Hepatocyte (in vitro differentiated cells): ENCODE measurements around the gene SDCBP2. TPM values are rescaled to one million over a fixed set of nuclear protein-coding genes. Genes with fewer than 3 reads are reported as not detected.

ENCODE experiments used
- DNase-seq: peaks from one replicate; pipeline ENCODE4 v3.0.0-alpha.2; 2016; ENCODE audit warnings: low spot score
- H2AFZ ChIP-seq: fragments of 200-600 bp; sonication (generic); 2 replicates; pipeline ENCODE4 v1.6.0; 2016; ENCODE audit warnings: antibody characterized with exemption, mild to moderate bottlenecking
- H3K27ac ChIP-seq: fragments of 200-600 bp; sonication (generic); 2 replicates; pipeline ENCODE4 v1.5.1; 2016; ENCODE audit warnings: mild to moderate bottlenecking
- H3K27me3 ChIP-seq: fragments of 200-600 bp; sonication (generic); 2 replicates; pipeline ENCODE4 v1.6.1; 2016
- H3K36me3 ChIP-seq: fragments of 200-600 bp; sonication (generic); replicated peaks from 2 replicates; pipeline ENCODE4 v1.5.1; 2016; ENCODE audit warnings: low read depth; ENCODE audit not compliant: insufficient read depth
- H3K4me1 ChIP-seq: fragments of 200-600 bp; sonication (generic); 2 replicates; pipeline ENCODE4 v1.5.1; 2016; ENCODE audit warnings: mild to moderate bottlenecking, moderate library complexity; ENCODE audit not compliant: insufficient read depth
- H3K4me2 ChIP-seq: fragments of 200-600 bp; sonication (generic); 2 replicates; pipeline ENCODE4 v1.6.0; 2016
- H3K4me3 ChIP-seq: fragments of 200-600 bp; sonication (generic); 2 replicates; pipeline ENCODE4 v1.5.1; 2016; ENCODE audit warnings: mild to moderate bottlenecking
- H3K79me2 ChIP-seq: fragments of 200-600 bp; sonication (generic); 2 replicates; pipeline ENCODE4 v1.6.0; 2017; ENCODE audit warnings: mild to moderate bottlenecking
- H3K9me2 ChIP-seq: fragments of 200-600 bp; sonication (generic); replicated peaks from 2 replicates; pipeline ENCODE4 v1.6.0; 2017; ENCODE audit warnings: mild to moderate bottlenecking; ENCODE audit not compliant: insufficient read depth
- H3K9me3 ChIP-seq: fragments of 200-600 bp; sonication (generic); 2 replicates; pipeline ENCODE4 v1.5.1; 2016; ENCODE audit warnings: low read depth, mild to moderate bottlenecking
- H4K20me1 ChIP-seq: fragments of 200-600 bp; sonication (generic); 2 replicates; pipeline ENCODE4 v1.6.0; 2016; ENCODE audit warnings: mild to moderate bottlenecking; ENCODE audit not compliant: insufficient read depth, poor library complexity, severe bottlenecking
- CTCF ChIP-seq: fragments of 200-600 bp; sonication (generic); IDR thresholded peaks from 2 replicates; pipeline ENCODE4 v1.5.1; 2016; ENCODE audit warnings: antibody characterized with exemption, mild to moderate bottlenecking; ENCODE audit not compliant: poor library complexity
- EZH2 ChIP-seq: fragments of 200-600 bp; sonication (generic); IDR thresholded peaks from 2 replicates; pipeline ENCODE4 v1.6.1; 2016; ENCODE audit warnings: antibody characterized with exemption, mild to moderate bottlenecking, borderline replicate concordance
- EZH2phosphoT487 ChIP-seq: fragments of 200-600 bp; sonication (generic); IDR thresholded peaks from one replicate; pipeline ENCODE4 v1.6.1; 2018; ENCODE audit warnings: antibody characterized with exemption, mild to moderate bottlenecking, low read depth, moderate library complexity; ENCODE audit not compliant: unreplicated experiment, severe bottlenecking
- WGBS: methylation state at CpG from one replicate; pipeline ENCODE4 v1.1.6; 2016; ENCODE audit warnings: low lambda C conversion rate; ENCODE audit errors: missing lambda C conversion rate; 5-methylcytosine and 5-hydroxymethylcytosine counted together
- polyA plus RNA-seq: library from polyadenylated mRNA; unstranded; fragments of >200 nt; fragmentation: Nextera tagmentation; extraction: Ambion mirVana; gene quantifications from 2 replicates; pipeline ENCODE4 v1.2.1, GENCODE V29; 2016
- total RNA-seq: library from RNA; depleted of rRNA; stranded (reverse); fragments of >200 nt; gene quantifications from 2 replicates; pipeline ENCODE4 v1.2.3, GENCODE V29; 2014

Gene SDCBP2
- total and polyA plus RNA-seq, 2 experiments from 2014 or later: 64.1 to 83.3 TPM

GRCh38 chr20:1341561-1342265 is 12.8 kb upstream of the SDCBP2 start:
- WGBS: 93% methylated on average over 5 of the region's 5 CpGs
- no peaks in the 10 kb centered on the region for H3K9me2 ChIP-seq
- H3K9me3 ChIP-seq: no peaks in the 10 kb centered on the region
- no peak for DNase-seq
- no peak overlapping the region for H3K27ac ChIP-seq
- no peak overlapping the region for H3K4me2 ChIP-seq
- H3K27me3 ChIP-seq: no peaks in the 10 kb centered on the region
- H3K4me1 ChIP-seq: no peaks in the 10 kb centered on the region
- H3K4me3 ChIP-seq: no peak overlapping the region
- H4K20me1 ChIP-seq: no peaks in the 10 kb centered on the region
- H3K79me2 ChIP-seq: no peaks in the 10 kb centered on the region
- H3K36me3 ChIP-seq: no peaks in the 10 kb centered on the region
- no peak for TF ChIP-seq EZH2
- TF ChIP-seq CTCF: no peak
- no peak for TF ChIP-seq EZH2phosphoT487
- H2AFZ ChIP-seq: no peak overlapping the region

GRCh38 chr20:1338801-1339200 is 9.9 kb upstream of the SDCBP2 start:
- H3K79me2 ChIP-seq: no peaks in the 10 kb centered on the region
- no peak for DNase-seq
- no peak overlapping the region for H3K4me3 ChIP-seq
- H3K9me2 ChIP-seq: no peaks in the 10 kb centered on the region
- WGBS: 96% methylated on average over 4 of the region's 4 CpGs
- H3K4me2 ChIP-seq: no peak overlapping the region
- H3K27ac ChIP-seq: no peak overlapping the region
- no peaks in the 10 kb centered on the region for H4K20me1 ChIP-seq
- H3K4me1 ChIP-seq: no peaks in the 10 kb centered on the region
- no peak overlapping the region for H2AFZ ChIP-seq
- no peak for TF ChIP-seq CTCF
- no peak for TF ChIP-seq EZH2
- H3K36me3 ChIP-seq: no peaks in the 10 kb centered on the region
- H3K27me3 ChIP-seq: no peaks in the 10 kb centered on the region
- no peaks in the 10 kb centered on the region for H3K9me3 ChIP-seq

- H3K9me2 ChIP-seq: no peaks in the 10 kb centered on the region
- H3K4me1 ChIP-seq: no peaks in the 10 kb centered on the region
- no peaks in the 10 kb centered on the region for H3K79me2 ChIP-seq
- H3K9me3 ChIP-seq: no peaks in the 10 kb centered on the region
- H3K4me3 ChIP-seq: no peak overlapping the region
- 95% methylated on average over 5 of the region's 5 CpGs for WGBS
- no peak for TF ChIP-seq CTCF
- no peak for TF ChIP-seq EZH2
- no peak for TF ChIP-seq EZH2phosphoT487
- no peaks in the 10 kb centered on the region for H4K20me1 ChIP-seq
- no peak for DNase-seq
- H3K27me3 ChIP-seq: no peaks in the 10 kb centered on the region
- no peaks in the 10 kb centered on the region for H3K36me3 ChIP-seq
- no peak overlapping the region for H2AFZ ChIP-seq
- H3K4me2 ChIP-seq: no peak overlapping the region
- no peak overlapping the region for H3K27ac ChIP-seq
Measured at GRCh38 chr20:1338096-1338495, 9.2 kb upstream of the SDCBP2 start.

GRCh38 chr20:1337441-1337840 is 8.5 kb upstream of the SDCBP2 start:
- no peak overlapping the region for H3K4me3 ChIP-seq
- no peaks in the 10 kb centered on the region for H3K36me3 ChIP-seq
- WGBS: 82% methylated on average over 5 of the region's 5 CpGs
- H3K79me2 ChIP-seq: peaks cover 2% of the 10 kb centered on the region
- TF ChIP-seq EZH2 (no peak), CTCF (no peak), EZH2phosphoT487 (no peak)
- H3K9me3 ChIP-seq: no peaks in the 10 kb centered on the region
- no peaks in the 10 kb centered on the region for H3K4me1 ChIP-seq
- H3K27me3 ChIP-seq: no peaks in the 10 kb centered on the region
- no peaks in the 10 kb centered on the region for H3K9me2 ChIP-seq
- H3K4me2 ChIP-seq: no peak overlapping the region
- no peak overlapping the region for H3K27ac ChIP-seq
- H4K20me1 ChIP-seq: no peaks in the 10 kb centered on the region
- no peak overlapping the region for H2AFZ ChIP-seq
- DNase-seq: no peak
